HG03103 (cell line): ENCODE measurements around the gene MAP7D1.
"Not testable (repeated sequence)": the region's sequence is repeated elsewhere in the genome, so short reads cannot be mapped to it uniquely, and the experiment has no call there.

Experiments used
- ATAC-seq: cut with Tn5 transposase; IDR thresholded peaks from one replicate; pipeline ENCODE4 v1.9.1; 2021; ENCODE audit warnings: low read depth; ENCODE audit not compliant: unreplicated experiment

Gene MAP7D1

DNA sequence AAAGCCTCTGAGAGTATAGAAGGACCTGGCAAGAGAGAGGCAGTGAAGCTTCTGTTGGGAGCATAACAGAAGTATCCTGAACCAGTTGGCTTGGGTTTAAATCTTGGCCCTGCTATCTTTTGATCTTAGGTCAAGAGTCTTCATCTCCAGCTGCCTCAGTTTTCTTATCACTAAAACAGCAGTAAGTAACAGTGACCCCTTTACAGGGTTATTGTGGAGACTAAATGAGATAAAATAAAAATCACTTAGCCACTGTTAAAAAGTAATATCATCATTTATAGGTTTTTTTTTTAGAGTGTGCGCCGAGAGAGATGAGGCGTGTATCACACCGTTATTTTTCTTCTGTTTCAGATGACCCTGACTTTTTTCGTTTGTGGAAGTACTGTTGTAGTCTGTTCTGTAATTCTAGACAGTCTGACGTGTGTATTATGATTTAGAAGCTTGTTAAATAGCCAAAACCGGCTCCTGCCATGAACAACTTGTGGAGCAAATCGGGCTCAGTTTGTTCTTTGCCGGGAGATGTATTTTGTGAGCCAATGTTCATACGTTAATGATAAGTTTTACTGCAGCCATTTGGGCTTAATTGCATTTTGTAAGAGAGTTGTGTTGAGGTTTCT is 69.4 kb downstream of the MAP7D1 start:
- ATAC-seq: no peak

DNA sequence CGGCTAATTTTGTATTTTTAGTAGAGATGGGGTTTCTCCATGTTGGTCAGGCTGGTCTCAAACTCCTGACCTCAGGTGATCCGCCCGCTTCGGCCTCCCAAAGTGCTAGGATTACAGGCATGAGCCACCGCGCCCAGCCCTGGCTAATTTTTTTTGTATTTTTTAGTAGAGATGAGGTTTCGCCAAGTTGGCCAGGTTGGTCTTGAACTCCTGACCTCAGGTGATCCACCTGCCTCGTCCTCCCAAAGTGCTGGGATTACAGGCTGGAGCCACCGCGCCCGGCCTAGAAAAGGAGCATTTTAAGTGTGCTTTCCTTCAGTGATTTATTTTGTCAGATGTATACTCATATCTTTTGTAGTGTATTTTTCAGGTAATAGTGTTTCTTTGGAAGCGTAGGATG is 74.3 kb downstream of the MAP7D1 start:
- ATAC-seq: not testable (repeated sequence)
